HL-60 (cell line): ENCODE results near the gene PROB1.
"Not testable (repeated sequence)": the region's sequence is repeated elsewhere in the genome, so short reads cannot be mapped to it uniquely, and the experiment has no call there.

Experiments used
- GABPA ChIP-seq: IDR thresholded peaks from 2 replicates; pipeline ENCODE4 v1.6.1; 2012; ENCODE audit warnings: low read depth
- POLR2AphosphoS5 ChIP-seq: IDR thresholded peaks from 2 replicates; pipeline ENCODE4 v1.6.1; 2012; ENCODE audit warnings: low read depth
- SPI1 ChIP-seq: IDR thresholded peaks from 2 replicates; pipeline ENCODE4 v1.6.1; 2012; ENCODE audit warnings: low read depth, mild to moderate bottlenecking, borderline replicate concordance
- TF ChIP-seq, protein P1 (sequence below): IDR thresholded peaks from one replicate; pipeline ENCODE4 v1.5.1; 2011; ENCODE audit warnings: low read length, control low read depth, inconsistent platforms; ENCODE audit not compliant: insufficient read depth
- TF ChIP-seq, protein P2 (sequence below): IDR thresholded peaks from 2 replicates; pipeline ENCODE4 v1.6.1; 2012; ENCODE audit warnings: low read depth; ENCODE audit not compliant: insufficient replicate concordance

DNA sequence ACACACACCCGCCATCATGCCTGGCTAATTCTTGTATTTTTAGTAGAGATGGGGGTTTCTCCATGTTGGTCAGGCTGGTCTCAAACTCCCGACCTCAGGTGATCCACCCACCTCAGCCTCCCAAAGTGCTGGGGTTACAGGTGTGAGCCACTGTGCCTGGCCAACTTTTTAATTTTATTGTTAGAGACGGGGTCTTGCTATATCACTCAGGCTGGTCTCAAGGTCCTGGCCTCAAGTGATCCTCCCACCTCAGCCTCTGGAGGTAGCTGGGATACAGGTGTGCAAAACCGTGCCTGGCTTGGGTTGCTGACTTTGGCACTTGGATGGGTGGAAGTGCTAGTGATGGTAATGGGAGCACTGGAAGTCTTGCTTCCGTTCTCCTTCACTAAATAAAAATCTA is 14.2 kb upstream of the PROB1 start:
- TF ChIP-seq, protein P1, sequence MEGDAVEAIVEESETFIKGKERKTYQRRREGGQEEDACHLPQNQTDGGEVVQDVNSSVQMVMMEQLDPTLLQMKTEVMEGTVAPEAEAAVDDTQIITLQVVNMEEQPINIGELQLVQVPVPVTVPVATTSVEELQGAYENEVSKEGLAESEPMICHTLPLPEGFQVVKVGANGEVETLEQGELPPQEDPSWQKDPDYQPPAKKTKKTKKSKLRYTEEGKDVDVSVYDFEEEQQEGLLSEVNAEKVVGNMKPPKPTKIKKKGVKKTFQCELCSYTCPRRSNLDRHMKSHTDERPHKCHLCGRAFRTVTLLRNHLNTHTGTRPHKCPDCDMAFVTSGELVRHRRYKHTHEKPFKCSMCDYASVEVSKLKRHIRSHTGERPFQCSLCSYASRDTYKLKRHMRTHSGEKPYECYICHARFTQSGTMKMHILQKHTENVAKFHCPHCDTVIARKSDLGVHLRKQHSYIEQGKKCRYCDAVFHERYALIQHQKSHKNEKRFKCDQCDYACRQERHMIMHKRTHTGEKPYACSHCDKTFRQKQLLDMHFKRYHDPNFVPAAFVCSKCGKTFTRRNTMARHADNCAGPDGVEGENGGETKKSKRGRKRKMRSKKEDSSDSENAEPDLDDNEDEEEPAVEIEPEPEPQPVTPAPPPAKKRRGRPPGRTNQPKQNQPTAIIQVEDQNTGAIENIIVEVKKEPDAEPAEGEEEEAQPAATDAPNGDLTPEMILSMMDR = not testable (repeated sequence)
- TF ChIP-seq, protein P2, sequence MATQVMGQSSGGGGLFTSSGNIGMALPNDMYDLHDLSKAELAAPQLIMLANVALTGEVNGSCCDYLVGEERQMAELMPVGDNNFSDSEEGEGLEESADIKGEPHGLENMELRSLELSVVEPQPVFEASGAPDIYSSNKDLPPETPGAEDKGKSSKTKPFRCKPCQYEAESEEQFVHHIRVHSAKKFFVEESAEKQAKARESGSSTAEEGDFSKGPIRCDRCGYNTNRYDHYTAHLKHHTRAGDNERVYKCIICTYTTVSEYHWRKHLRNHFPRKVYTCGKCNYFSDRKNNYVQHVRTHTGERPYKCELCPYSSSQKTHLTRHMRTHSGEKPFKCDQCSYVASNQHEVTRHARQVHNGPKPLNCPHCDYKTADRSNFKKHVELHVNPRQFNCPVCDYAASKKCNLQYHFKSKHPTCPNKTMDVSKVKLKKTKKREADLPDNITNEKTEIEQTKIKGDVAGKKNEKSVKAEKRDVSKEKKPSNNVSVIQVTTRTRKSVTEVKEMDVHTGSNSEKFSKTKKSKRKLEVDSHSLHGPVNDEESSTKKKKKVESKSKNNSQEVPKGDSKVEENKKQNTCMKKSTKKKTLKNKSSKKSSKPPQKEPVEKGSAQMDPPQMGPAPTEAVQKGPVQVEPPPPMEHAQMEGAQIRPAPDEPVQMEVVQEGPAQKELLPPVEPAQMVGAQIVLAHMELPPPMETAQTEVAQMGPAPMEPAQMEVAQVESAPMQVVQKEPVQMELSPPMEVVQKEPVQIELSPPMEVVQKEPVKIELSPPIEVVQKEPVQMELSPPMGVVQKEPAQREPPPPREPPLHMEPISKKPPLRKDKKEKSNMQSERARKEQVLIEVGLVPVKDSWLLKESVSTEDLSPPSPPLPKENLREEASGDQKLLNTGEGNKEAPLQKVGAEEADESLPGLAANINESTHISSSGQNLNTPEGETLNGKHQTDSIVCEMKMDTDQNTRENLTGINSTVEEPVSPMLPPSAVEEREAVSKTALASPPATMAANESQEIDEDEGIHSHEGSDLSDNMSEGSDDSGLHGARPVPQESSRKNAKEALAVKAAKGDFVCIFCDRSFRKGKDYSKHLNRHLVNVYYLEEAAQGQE = not testable (repeated sequence)
- not testable (repeated sequence) for TF ChIP-seq POLR2AphosphoS5, GABPA, SPI1
